IPS DF 6.9 (cell line): ENCODE data around the gene CARD19.
"Not testable (repeated sequence)": the region's sequence is repeated elsewhere in the genome, so short reads cannot be mapped to it uniquely, and the experiment has no call there.

Experiments used
- DNase-seq: peaks from one replicate; pipeline ENCODE4 v3.0.0-alpha.2; 2013; ENCODE audit warnings: low read depth, low spot score
- H3K27ac ChIP-seq: one replicate; pipeline ENCODE4 v1.5.1; 2013; ENCODE audit warnings: low read length, control low read depth
- H3K27me3 ChIP-seq: 2 replicates; pipeline ENCODE4 v1.6.1; 2013; ENCODE audit warnings: mild to moderate bottlenecking, low read length; ENCODE audit not compliant: control insufficient read depth, insufficient read depth
- H3K36me3 ChIP-seq: 2 replicates; pipeline ENCODE4 v1.6.1; 2013; ENCODE audit warnings: low read length; ENCODE audit not compliant: control insufficient read depth, insufficient read depth
- H3K4me1 ChIP-seq: 2 replicates; pipeline ENCODE4 v1.6.1; 2013; ENCODE audit warnings: low read length; ENCODE audit not compliant: control insufficient read depth, insufficient read depth
- H3K4me3 ChIP-seq: 2 replicates; pipeline ENCODE4 v1.5.1; 2013; ENCODE audit warnings: mild to moderate bottlenecking, low read length
- H3K9me3 ChIP-seq: 2 replicates; pipeline ENCODE4 v1.6.1; 2013; ENCODE audit warnings: low read length, inconsistent platforms; ENCODE audit not compliant: control insufficient read depth, insufficient read depth
- WGBS: extraction: QIAGEN DNeasy Blood & Tissue Kit; methylation state at CpG from one replicate; pipeline ENCODE4 v1.1.7; 2013; ENCODE audit warnings: mixed read lengths, missing lambda C conversion rate; ENCODE audit not compliant: insufficient read length, insufficient coverage; 5-methylcytosine and 5-hydroxymethylcytosine counted together

The CARD19 gene

GRCh38 chr9:93095205-93096130 is 549 bp upstream of the CARD19 start:
- WGBS: no CpG with 5 or more reads among the region's 95 CpGs
- DNase-seq: peak; percentile 89
- H3K4me1 ChIP-seq: no peaks in the 10 kb centered on the region; the same call in 1 of the 2 replicates

GRCh38 chr9:93096811-93097382 is 880 bp downstream of the CARD19 start:
- Histone ChIP-seq H3K36me3 (no peaks in the 10 kb centered on the region; the same call in 1 of the 2 replicates), H3K27ac (no peak overlapping the region), H3K4me1 (no peaks in the 10 kb centered on the region; the same call in 1 of the 2 replicates), H3K27me3 (no peaks in the 10 kb centered on the region), H3K9me3 (no peaks in the 10 kb centered on the region), H3K4me3 (peak overlapping the region; percentile 90; the same call in 1 of the 2 replicates)
- DNase-seq: no peak
- WGBS: no CpG with 5 or more reads among the region's 16 CpGs

More at GRCh38 chr9:93095205-93096130, 549 bp upstream of the CARD19 start:
- no peaks in the 10 kb centered on the region; the same call in 1 of the 2 replicates for H3K36me3 ChIP-seq
- H3K4me3 ChIP-seq: peak overlapping the region; percentile 24; the same call in 1 of the 2 replicates
- H3K9me3 ChIP-seq: no peaks in the 10 kb centered on the region
- no peaks in the 10 kb centered on the region for H3K27me3 ChIP-seq
- H3K27ac ChIP-seq: no peak overlapping the region

GRCh38 chr9:93097511-93098201 is 1.6 kb downstream of the CARD19 start:
- Histone ChIP-seq H3K27me3 (no peaks in the 10 kb centered on the region), H3K9me3 (no peaks in the 10 kb centered on the region), H3K36me3 (no peaks in the 10 kb centered on the region; the same call in 1 of the 2 replicates), H3K4me1 (no peaks in the 10 kb centered on the region; the same call in 1 of the 2 replicates), H3K4me3 (no peak overlapping the region), H3K27ac (no peak overlapping the region)
- no peak for DNase-seq
- no CpG with 5 or more reads among the region's 11 CpGs for WGBS

GRCh38 chr9:93098236-93098946 is 2.4 kb downstream of the CARD19 start:
- no peaks in the 10 kb centered on the region; the same call in 1 of the 2 replicates for H3K4me1 ChIP-seq
- H3K4me3 ChIP-seq: no peak overlapping the region
- no peak for DNase-seq
- no CpG with 5 or more reads among the region's 15 CpGs for WGBS
- no peaks in the 10 kb centered on the region; the same call in 1 of the 2 replicates for H3K36me3 ChIP-seq
- no peaks in the 10 kb centered on the region for H3K27me3 ChIP-seq
- no peak overlapping the region for H3K27ac ChIP-seq
- H3K9me3 ChIP-seq: no peaks in the 10 kb centered on the region

GRCh38 chr9:93099551-93100275 is 3.7 kb downstream of the CARD19 start:
- H3K4me1 ChIP-seq: no peaks in the 10 kb centered on the region; the same call in 1 of the 2 replicates
- H3K36me3 ChIP-seq: no peaks in the 10 kb centered on the region; the same call in 1 of the 2 replicates
- no peak overlapping the region for H3K4me3 ChIP-seq
- WGBS: no CpG with 5 or more reads among the region's 16 CpGs
- H3K27ac ChIP-seq: no peak overlapping the region
- H3K27me3 ChIP-seq: no peaks in the 10 kb centered on the region
- H3K9me3 ChIP-seq: no peaks in the 10 kb centered on the region
- DNase-seq: no peak

- WGBS: no CpG with 5 or more reads among the region's 8 CpGs
Observed at GRCh38 chr9:93100276-93100636, 4.2 kb downstream of the CARD19 start.

GRCh38 chr9:93101086-93101485 is 5.1 kb downstream of the CARD19 start:
- not testable (repeated sequence) for DNase-seq, H3K27me3 ChIP-seq, H3K36me3 ChIP-seq, H3K4me3 ChIP-seq, H3K27ac ChIP-seq, H3K4me1 ChIP-seq, H3K9me3 ChIP-seq
- WGBS: no CpG with 5 or more reads among the region's 11 CpGs

More at GRCh38 chr9:93100276-93100636, 4.2 kb downstream of the CARD19 start:
- H3K4me3 ChIP-seq: no peak overlapping the region
- no peaks in the 10 kb centered on the region; the same call in 1 of the 2 replicates for H3K36me3 ChIP-seq
- H3K27me3 ChIP-seq: no peaks in the 10 kb centered on the region
- no peaks in the 10 kb centered on the region for H3K9me3 ChIP-seq
- no peak overlapping the region for H3K27ac ChIP-seq
- no peaks in the 10 kb centered on the region for H3K4me1 ChIP-seq
- DNase-seq: no peak

- H3K27me3 ChIP-seq: no peaks in the 10 kb centered on the region
- no peak overlapping the region for H3K27ac ChIP-seq
- H3K9me3 ChIP-seq: no peaks in the 10 kb centered on the region
- H3K36me3 ChIP-seq: no peaks in the 10 kb centered on the region
- H3K4me1 ChIP-seq: no peaks in the 10 kb centered on the region
- DNase-seq: no peak
- no CpG with 5 or more reads among the region's 1 CpG for WGBS
- H3K4me3 ChIP-seq: no peak overlapping the region
Observed at GRCh38 chr9:93105620-93106019, 9.6 kb downstream of the CARD19 start.

GRCh38 chr9:93107151-93107824 is 11.3 kb downstream of the CARD19 start:
- Histone ChIP-seq H3K27me3 (no peaks in the 10 kb centered on the region), H3K9me3 (no peaks in the 10 kb centered on the region), H3K4me3 (no peak overlapping the region), H3K4me1 (no peaks in the 10 kb centered on the region), H3K36me3 (no peaks in the 10 kb centered on the region), H3K27ac (no peak overlapping the region)
- WGBS: no CpG with 5 or more reads among the region's 14 CpGs
- DNase-seq: no peak
